Neuron (in vitro differentiated cells): ENCODE data around the gene TMEM266.
A peak's percentile ranks its signal among the peaks of the same experiment; 100 is the strongest.

Source experiments
- H2AFZ ChIP-seq: one replicate; pipeline ENCODE4 v1.6.1; 2013; ENCODE audit warnings: low read depth, mild to moderate bottlenecking, inconsistent platforms, low read length, moderate library complexity
- H3K27me3 ChIP-seq: one replicate; pipeline ENCODE4 v1.6.1; 2013; ENCODE audit warnings: low read length; ENCODE audit not compliant: insufficient read depth
- H3K36me3 ChIP-seq: one replicate; pipeline ENCODE4 v1.6.1; 2013; ENCODE audit warnings: low read length; ENCODE audit not compliant: insufficient read depth
- H3K4me1 ChIP-seq: one replicate; pipeline ENCODE4 v1.6.1; 2013; ENCODE audit warnings: low read length; ENCODE audit not compliant: insufficient read depth
- H3K4me3 ChIP-seq: 2 replicates; pipeline ENCODE4 v1.5.1; 2013; ENCODE audit warnings: mild to moderate bottlenecking, low read length, moderate library complexity
- H3K9me3 ChIP-seq: one replicate; pipeline ENCODE4 v1.6.1; 2013; ENCODE audit warnings: low read length

The TMEM266 gene

GRCh38 chr15:76176059-76176458 lies 116.3 kb downstream of the TMEM266 start:
- Histone ChIP-seq H3K4me3 (no peak overlapping the region), H3K4me1 (no peaks in the 10 kb centered on the region), H2AFZ (no peak overlapping the region), H3K27me3 (no peaks in the 10 kb centered on the region), H3K9me3 (no peaks in the 10 kb centered on the region), H3K36me3 (no peaks in the 10 kb centered on the region)

- H3K9me3 ChIP-seq: no peaks in the 10 kb centered on the region
- no peaks in the 10 kb centered on the region for H3K4me1 ChIP-seq
- no peaks in the 10 kb centered on the region for H3K36me3 ChIP-seq
- H2AFZ ChIP-seq: no peak overlapping the region
- no peaks in the 10 kb centered on the region for H3K27me3 ChIP-seq
- no peak overlapping the region for H3K4me3 ChIP-seq
Observed at GRCh38 chr15:76176487-76177085, 116.8 kb downstream of the TMEM266 start.

GRCh38 chr15:76177491-76178040 lies 117.8 kb downstream of the TMEM266 start:
- Histone ChIP-seq H3K36me3 (no peaks in the 10 kb centered on the region), H3K9me3 (no peaks in the 10 kb centered on the region), H3K27me3 (no peaks in the 10 kb centered on the region), H3K4me1 (no peaks in the 10 kb centered on the region), H3K4me3 (no peak overlapping the region), H2AFZ (no peak overlapping the region)

- H3K4me3 ChIP-seq: no peak overlapping the region
- H3K4me1 ChIP-seq: peaks cover 1% of the 10 kb centered on the region
- no peaks in the 10 kb centered on the region for H3K9me3 ChIP-seq
- H2AFZ ChIP-seq: no peak overlapping the region
- H3K36me3 ChIP-seq: no peaks in the 10 kb centered on the region
- no peaks in the 10 kb centered on the region for H3K27me3 ChIP-seq
Observed at GRCh38 chr15:76178296-76179000, 118.7 kb downstream of the TMEM266 start.

- Histone ChIP-seq H3K4me3 (no peak overlapping the region), H2AFZ (no peak overlapping the region), H3K36me3 (no peaks in the 10 kb centered on the region), H3K27me3 (no peaks in the 10 kb centered on the region), H3K9me3 (no peaks in the 10 kb centered on the region), H3K4me1 (peaks cover 7% of the 10 kb centered on the region)
Observed at GRCh38 chr15:76179023-76179422, 119.2 kb downstream of the TMEM266 start.

- Histone ChIP-seq H3K36me3 (no peaks in the 10 kb centered on the region), H3K4me1 (peaks cover 14% of the 10 kb centered on the region), H2AFZ (no peak overlapping the region), H3K9me3 (no peaks in the 10 kb centered on the region), H3K27me3 (no peaks in the 10 kb centered on the region), H3K4me3 (no peak overlapping the region)
Observed at GRCh38 chr15:76180321-76180720, 120.5 kb downstream of the TMEM266 start.

GRCh38 chr15:76181705-76182107 lies 121.9 kb downstream of the TMEM266 start:
- H3K4me3 ChIP-seq: no peak overlapping the region
- H3K36me3 ChIP-seq: no peaks in the 10 kb centered on the region
- H3K4me1 ChIP-seq: peaks cover 14% of the 10 kb centered on the region
- H3K27me3 ChIP-seq: no peaks in the 10 kb centered on the region
- no peaks in the 10 kb centered on the region for H3K9me3 ChIP-seq
- H2AFZ ChIP-seq: no peak overlapping the region

- H3K36me3 ChIP-seq: no peaks in the 10 kb centered on the region
- H3K4me1 ChIP-seq: peaks cover 14% of the 10 kb centered on the region
- H2AFZ ChIP-seq: peak overlapping the region; percentile 9
- H3K27me3 ChIP-seq: no peaks in the 10 kb centered on the region
- H3K9me3 ChIP-seq: no peaks in the 10 kb centered on the region
- H3K4me3 ChIP-seq: no peak overlapping the region
Observed at GRCh38 chr15:76183930-76184649, 124.3 kb downstream of the TMEM266 start.

GRCh38 chr15:76184650-76185035 lies 124.9 kb downstream of the TMEM266 start:
- Histone ChIP-seq H3K36me3 (no peaks in the 10 kb centered on the region), H3K4me1 (peaks cover 14% of the 10 kb centered on the region), H3K9me3 (no peaks in the 10 kb centered on the region)

GRCh38 chr15:76185716-76186115 lies 125.9 kb downstream of the TMEM266 start:
- Histone ChIP-seq H3K4me1 (peaks cover 19% of the 10 kb centered on the region), H3K27me3 (peaks cover 4% of the 10 kb centered on the region), H3K4me3 (no peak overlapping the region), H3K9me3 (no peaks in the 10 kb centered on the region), H2AFZ (no peak overlapping the region), H3K36me3 (no peaks in the 10 kb centered on the region)

More at GRCh38 chr15:76184650-76185035, 124.9 kb downstream of the TMEM266 start:
- no peak overlapping the region for H2AFZ ChIP-seq
- no peak overlapping the region for H3K4me3 ChIP-seq
- no peaks in the 10 kb centered on the region for H3K27me3 ChIP-seq

GRCh38 chr15:76187163-76187562 lies 127.4 kb downstream of the TMEM266 start:
- Histone ChIP-seq H3K27me3 (peaks cover 4% of the 10 kb centered on the region), H3K36me3 (no peaks in the 10 kb centered on the region), H3K9me3 (no peaks in the 10 kb centered on the region), H3K4me1 (peaks cover 19% of the 10 kb centered on the region), H3K4me3 (no peak overlapping the region), H2AFZ (no peak overlapping the region)

- no peak overlapping the region for H3K4me3 ChIP-seq
- no peak overlapping the region for H2AFZ ChIP-seq
- H3K4me1 ChIP-seq: peaks cover 11% of the 10 kb centered on the region
- H3K9me3 ChIP-seq: no peaks in the 10 kb centered on the region
- peaks cover 4% of the 10 kb centered on the region for H3K27me3 ChIP-seq
- no peaks in the 10 kb centered on the region for H3K36me3 ChIP-seq
Observed at GRCh38 chr15:76189106-76189505, 129.3 kb downstream of the TMEM266 start.

- H3K9me3 ChIP-seq: no peaks in the 10 kb centered on the region
- no peaks in the 10 kb centered on the region for H3K36me3 ChIP-seq
- H2AFZ ChIP-seq: no peak overlapping the region
- H3K27me3 ChIP-seq: peaks cover 4% of the 10 kb centered on the region
- peaks cover 4% of the 10 kb centered on the region for H3K4me1 ChIP-seq
- H3K4me3 ChIP-seq: no peak overlapping the region
Observed at GRCh38 chr15:76190070-76190564, 130.3 kb downstream of the TMEM266 start.
